Right lobe of liver (tissue), 6 donors: ENCODE measurements around the gene TXN2. TPM values are rescaled to one million over a fixed set of nuclear protein-coding genes. Genes with fewer than 3 reads are reported as not detected.
A peak's percentile ranks its signal among the peaks of the same experiment; 100 is the strongest.

Experiments used
- ATAC-seq, 4 donors: fragments of 200-7000 bp; cut with Tn5 transposase; one replicate each; pipeline ENCODE4 v1.9.1; 2020; ENCODE audit warnings: mild to moderate bottlenecking in 4 of 4, moderate library complexity in 4 of 4
- DNase-seq, 3 donors: peaks; one replicate each; pipeline ENCODE4 v3.0.0-alpha.2; 2020
- H3K27ac ChIP-seq, 3 donors: fragments of 200-600 bp; one replicate each; pipeline ENCODE4 v1.8.0; 2022
- H3K27me3 ChIP-seq, 2 donors: fragments of 200-600 bp; one replicate each; pipeline ENCODE4 v1.8.0; 2022
- H3K36me3 ChIP-seq, 4 donors: fragments of 200-600 bp; sonication (generic) in 1 of 4; one replicate each; pipeline versions ENCODE4 v1.5.1 to v1.8.0; 2017 to 2022; ENCODE audit warnings: control low read depth in 1 of 4
- H3K4me1 ChIP-seq, 4 donors: fragments of 200-600 bp; sonication (generic) in 1 of 4; one replicate each; pipeline versions ENCODE4 v1.5.1 to v1.8.0; 2017 to 2022; ENCODE audit warnings: control low read depth in 1 of 4
- H3K4me3 ChIP-seq, 3 donors: fragments of 200-600 bp; one replicate each; pipeline ENCODE4 v1.8.0; 2022
- H3K9me3 ChIP-seq, 4 donors: fragments of 200-600 bp; sonication (generic) in 1 of 4; one replicate each; pipeline versions ENCODE4 v1.5.1 to v1.8.0; 2017 to 2022; ENCODE audit warnings: control low read depth in 1 of 4
- POLR2A ChIP-seq: fragments of 450-650 bp; IDR thresholded peaks from one replicate; pipeline ENCODE4 v1.6.1; 2017; ENCODE audit warnings: antibody characterized with exemption, mild to moderate bottlenecking
- WGBS: methylation state at CpG from one replicate; pipeline ENCODE4 v1.1.6; 2018; ENCODE audit warnings: low coverage, low lambda C conversion rate; ENCODE audit not compliant: insufficient coverage; ENCODE audit errors: missing lambda C conversion rate; 5-methylcytosine and 5-hydroxymethylcytosine counted together
- intact Hi-C, 2 donors: fragments of 100-400 bp; cut with DNase I; formaldehyde crosslinking; loops; one replicate each; pipeline versions ENCODE4 v1.11.2 to v1.14.1; 2022
- long read RNA-seq: library from polyadenylated mRNA; unstranded; transcript quantifications from one replicate; pipeline ENCODE4 v2.0.0, GENCODE V29; 2019
- total RNA-seq, 6 experiments: library from RNA; depleted of rRNA in 2 of 6; stranded (reverse); fragments of >200 nt in 2 of 6; fragmentation: NEBNext Ultra II Directional in 3 of 6; extraction: Animal tissue kit (Norgen Biotek cat#: 25700) in 3 of 6; gene quantifications; one replicate each; pipeline versions ENCODE4 v1.1.0 to v1.2.4, GENCODE V29; 2016 to 2023
- TF ChIP-seq, protein P1 (sequence below), 4 donors: fragments of 200-600 bp in 3 of 4; fragments of 450-650 bp in 1 of 4; IDR thresholded peaks; one replicate each; pipeline versions ENCODE4 v1.5.1 to v1.8.0; 2016 to 2022; ENCODE audit warnings: antibody characterized with exemption in 4 of 4, mild to moderate bottlenecking in 2 of 4
- donor health status: DM: no; HTN: yes; CAD: no.
- donor health status: DM: no; HTN: no; CAD: no.
- donor health status: DM: no; HTN: no; CAD: no.
- donor health status: DM: no; HTN: yes; CAD: no.
- donor health status: DM: no; HTN: yes; CAD: no.

Gene TXN2, protein sequence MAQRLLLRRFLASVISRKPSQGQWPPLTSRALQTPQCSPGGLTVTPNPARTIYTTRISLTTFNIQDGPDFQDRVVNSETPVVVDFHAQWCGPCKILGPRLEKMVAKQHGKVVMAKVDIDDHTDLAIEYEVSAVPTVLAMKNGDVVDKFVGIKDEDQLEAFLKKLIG
- total RNA-seq, result 10 to 100 TPM; 56.0 to 94.8 (median 67.2) TPM
- long read RNA-seq, transcript TXN2-201 (4 exons, 1,736 nt), result major isoform, 41 of 50 reads
- long read RNA-seq, partial matches to known transcripts, result 4 of 50 reads
- long read RNA-seq, other reads (novel, unspliced or antisense), result 3 of 50 reads

DNA sequence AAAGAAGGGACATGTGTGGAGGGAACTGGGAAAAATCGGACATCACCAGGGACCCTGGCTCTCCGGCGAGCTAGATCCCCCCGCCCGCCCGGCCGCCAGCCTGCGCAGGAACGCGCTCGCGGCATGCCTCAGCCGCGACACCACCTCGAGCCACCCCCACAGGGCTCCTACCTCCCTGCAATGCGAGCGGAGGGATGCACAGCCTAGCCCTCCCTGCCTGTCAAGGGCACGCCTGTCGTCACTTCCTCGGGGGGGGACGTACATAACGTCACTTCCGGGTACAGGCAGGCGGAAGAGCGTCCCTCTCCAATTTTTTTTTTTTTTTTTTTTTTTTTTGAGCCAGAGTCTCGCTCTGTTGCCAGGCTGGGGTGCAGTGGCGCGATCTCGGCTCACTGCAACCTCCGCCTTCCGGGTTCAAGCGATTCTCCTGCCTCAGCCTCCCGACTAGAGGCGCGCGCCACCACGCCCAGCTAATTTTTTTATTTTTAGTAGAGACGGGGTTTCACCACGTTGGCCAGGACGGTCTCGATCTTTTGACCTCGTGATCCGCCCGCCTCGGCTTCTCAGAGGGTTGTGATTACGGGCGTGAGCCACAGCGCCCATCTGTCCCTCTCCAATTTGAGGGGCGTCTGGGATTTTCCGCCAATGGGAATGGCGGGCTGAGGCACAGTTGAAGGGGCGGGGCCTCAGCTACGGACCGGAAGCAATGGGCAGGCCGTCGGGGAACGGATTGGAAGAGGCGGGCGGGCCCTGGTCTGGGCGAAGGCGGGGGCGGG, at the start of gene TXN2:
Gene TXN2 (minus strand): TSS at position 248 of the 776 bp plus-strand sequence. CDS start 803 bp downstream, outside the sequence.
- peak; percentile 91 for TF ChIP-seq POLR2A
- TF ChIP-seq, protein P1, sequence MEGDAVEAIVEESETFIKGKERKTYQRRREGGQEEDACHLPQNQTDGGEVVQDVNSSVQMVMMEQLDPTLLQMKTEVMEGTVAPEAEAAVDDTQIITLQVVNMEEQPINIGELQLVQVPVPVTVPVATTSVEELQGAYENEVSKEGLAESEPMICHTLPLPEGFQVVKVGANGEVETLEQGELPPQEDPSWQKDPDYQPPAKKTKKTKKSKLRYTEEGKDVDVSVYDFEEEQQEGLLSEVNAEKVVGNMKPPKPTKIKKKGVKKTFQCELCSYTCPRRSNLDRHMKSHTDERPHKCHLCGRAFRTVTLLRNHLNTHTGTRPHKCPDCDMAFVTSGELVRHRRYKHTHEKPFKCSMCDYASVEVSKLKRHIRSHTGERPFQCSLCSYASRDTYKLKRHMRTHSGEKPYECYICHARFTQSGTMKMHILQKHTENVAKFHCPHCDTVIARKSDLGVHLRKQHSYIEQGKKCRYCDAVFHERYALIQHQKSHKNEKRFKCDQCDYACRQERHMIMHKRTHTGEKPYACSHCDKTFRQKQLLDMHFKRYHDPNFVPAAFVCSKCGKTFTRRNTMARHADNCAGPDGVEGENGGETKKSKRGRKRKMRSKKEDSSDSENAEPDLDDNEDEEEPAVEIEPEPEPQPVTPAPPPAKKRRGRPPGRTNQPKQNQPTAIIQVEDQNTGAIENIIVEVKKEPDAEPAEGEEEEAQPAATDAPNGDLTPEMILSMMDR (IDR thresholded peaks at IDR 0.05), result no peak
- H3K27ac ChIP-seq, result peak within 1 kb of the TSS; percentile 97 to 99 (median 98)
- no peaks in the 10 kb centered on the region for H3K27me3 ChIP-seq
- ATAC-seq, result peak; percentile 90 to 95 (median 94)
- intact Hi-C loops, result no loop called here
- peak within 1 kb of the TSS; percentile 56 to 92 (median 79) for H3K4me3 ChIP-seq
- H3K9me3 ChIP-seq, result no peaks in the 10 kb centered on the region
- peak; percentile 97 to 98 (median 97) for DNase-seq
- H3K4me1 ChIP-seq, result peaks cover 0 to 16% (median 7%) of the 10 kb centered on the region in 4 donors
- peaks cover 0 to 28% (median under 1%) of the 10 kb centered on the region in 4 donors for H3K36me3 ChIP-seq
- 0% methylated on average over 54 of the region's 62 CpGs for WGBS

DNA sequence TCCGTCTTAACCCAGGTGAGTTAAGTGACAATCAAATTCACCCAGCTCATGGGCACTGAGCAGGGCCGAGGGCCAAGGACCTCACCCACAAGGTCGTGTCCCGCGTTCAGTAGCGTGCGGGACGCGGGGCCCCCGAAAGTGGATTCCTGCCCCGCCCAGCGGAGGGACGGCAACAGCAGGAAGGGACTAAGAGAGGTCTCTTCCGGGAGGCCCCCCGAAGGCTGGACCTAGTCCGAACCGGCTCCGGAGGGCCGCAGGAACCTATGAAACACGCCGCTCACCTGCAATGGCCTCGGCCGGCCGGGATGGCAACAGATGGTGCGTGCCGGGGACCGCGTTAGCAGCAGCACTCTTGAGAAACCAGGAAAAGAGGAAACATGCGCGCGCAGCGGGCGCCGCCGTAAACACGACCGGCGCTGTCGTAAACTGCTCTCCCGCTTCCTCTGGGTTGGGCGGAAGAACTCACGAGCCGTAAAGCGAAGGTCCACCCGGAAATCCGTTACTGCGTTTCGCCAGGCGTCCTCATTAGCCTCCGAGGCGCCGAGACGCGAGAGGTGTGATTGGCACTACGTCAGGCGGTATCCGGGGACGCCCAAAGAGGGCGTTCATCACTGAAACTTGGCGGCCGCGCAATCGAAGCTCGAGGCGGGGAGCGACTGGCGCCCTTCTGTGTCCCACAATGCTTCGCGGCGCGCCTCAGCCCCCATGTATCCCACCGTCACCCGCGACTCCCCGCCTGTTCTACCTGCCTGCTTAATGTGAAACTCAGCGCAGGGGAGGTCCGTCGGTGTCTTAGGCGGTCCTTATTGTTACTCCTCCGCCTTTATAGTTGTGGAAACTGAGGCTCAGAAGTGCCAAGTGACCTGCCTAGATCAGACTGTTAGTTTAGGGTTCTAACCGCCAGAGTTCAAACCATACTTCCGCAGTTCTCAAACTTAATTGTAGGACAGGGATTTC, 47.6 kb upstream of the TXN2 start, which contains the start of gene EIF3D:
Gene EIF3D (minus strand): TSS at position 372 of the 957 bp plus-strand sequence. CDS start 3,045 bp downstream, outside the sequence.
- Histone ChIP-seq H3K36me3 (peaks cover 8 to 31% (median 16%) of the 10 kb centered on the region in 4 donors), H3K27me3 (no peaks in the 10 kb centered on the region), H3K4me1 (no peaks in the 10 kb centered on the region), H3K9me3 (no peaks in the 10 kb centered on the region), H3K4me3 (peak within 1 kb of the TSS; percentile 62 to 91 (median 91)), H3K27ac (peak within 1 kb of the TSS; percentile 81 to 94 (median 85))
- ATAC-seq, result peak; percentile 92 to 95 (median 94)
- TF ChIP-seq, protein P1 (IDR thresholded peaks at IDR 0.05), result peak in 3 of 4 donors; percentile 7 to 27 (median 20)
- TF ChIP-seq POLR2A, result peak; percentile 71
- DNase-seq, result peak; percentile 98 to 99 (median 99)
- intact Hi-C loops, result no loop called here
- WGBS, result 0% methylated on average over 34 of the region's 82 CpGs

DNA sequence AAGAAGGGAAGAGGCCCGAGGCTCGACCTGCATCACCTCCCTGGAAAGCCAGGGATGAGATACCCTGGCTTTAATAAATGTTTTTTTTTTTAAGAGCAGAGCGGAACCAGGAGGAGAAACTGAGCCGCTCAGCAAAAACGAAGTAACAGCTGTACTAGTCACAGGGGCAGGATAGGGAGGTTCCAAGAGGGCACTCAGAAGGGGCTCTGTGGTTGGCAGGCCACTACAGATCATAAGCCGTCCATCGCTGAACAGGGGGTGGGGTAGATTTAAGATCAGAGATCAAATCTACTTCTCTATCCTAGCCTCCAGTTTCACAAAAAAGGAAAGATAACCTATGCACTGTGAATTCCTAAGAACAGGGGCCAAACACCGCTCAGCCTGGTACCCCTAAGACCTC, 46.9 kb upstream of the TXN2 start:
- TF ChIP-seq, protein P1 (IDR thresholded peaks at IDR 0.05), result no peak
- TF ChIP-seq POLR2A, result no peak
- Histone ChIP-seq H3K27me3 (no peaks in the 10 kb centered on the region), H3K9me3 (no peaks in the 10 kb centered on the region), H3K36me3 (peaks cover 8 to 38% (median 21%) of the 10 kb centered on the region in 4 donors), H3K4me1 (no peaks in the 10 kb centered on the region), H3K27ac (peak overlapping the region; percentile 81 to 94 (median 85)), H3K4me3 (peak overlapping the region; percentile 62 to 91 (median 91))
- 6% methylated on average over 8 of the region's 8 CpGs for WGBS
- ATAC-seq (peak in 3 of 4 donors; percentile 2 to 3 (median 2)), DNase-seq (peak in 1 of 3 donors; percentile 41)
- intact Hi-C loops, result no loop called here

DNA sequence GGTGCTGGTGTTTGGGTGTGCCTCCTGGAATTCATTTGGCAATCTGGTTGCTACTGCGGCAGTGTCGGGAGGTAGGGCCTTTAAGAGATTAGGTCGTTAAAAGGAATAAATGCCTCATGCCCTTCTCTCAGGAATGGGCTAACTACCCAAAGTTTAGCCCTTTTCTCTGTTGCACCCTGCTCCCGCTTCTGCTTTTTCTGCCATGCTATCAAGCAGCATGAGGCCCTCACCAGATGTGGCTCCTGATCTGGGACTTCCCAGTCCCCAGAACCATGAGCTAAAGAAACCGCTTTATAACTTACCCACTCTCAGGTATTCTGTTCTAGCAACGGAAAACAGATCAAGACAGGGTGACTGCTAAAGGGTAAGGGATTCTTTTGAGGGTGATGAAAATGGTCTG, 41.2 kb upstream of the TXN2 start:
- Histone ChIP-seq H3K9me3 (no peaks in the 10 kb centered on the region), H3K4me1 (no peaks in the 10 kb centered on the region), H3K36me3 (peaks cover 14 to 95% (median 58%) of the 10 kb centered on the region in 4 donors), H3K27me3 (no peaks in the 10 kb centered on the region), H3K27ac (no peak overlapping the region), H3K4me3 (no peak overlapping the region)
- DNase-seq (no peak), ATAC-seq (no peak)
- intact Hi-C loops, result no loop called here
- WGBS, result 83% methylated on average over 4 of the region's 6 CpGs
- TF ChIP-seq POLR2A, result no peak
- TF ChIP-seq, protein P1 (IDR thresholded peaks at IDR 0.05), result no peak
